Endothelial cell of umbilical vein (primary cell): Measurements from ENCODE around the gene SPARC. TPM values are rescaled to one million over a fixed set of nuclear protein-coding genes. Genes with fewer than 3 reads are reported as not detected.

Experiments
- BruUV-seq: library from RNA; stranded (reverse); fragments of 400-500 nt; replicated peaks from 2 replicates; lab custom pipeline; 2021; lab: Mats Ljungman, UMichigan
- CTCF ChIA-PET: fragments of 300-600, 350-600 bp; sonication (Branson Sonifier 250); formaldehyde crosslinking; loops from one replicate; lab custom pipeline; 2021; ENCODE audit warnings: antibody characterized with exemption, inconsistent platforms; lab: Charles Lee
- POLR2A ChIA-PET: fragments of 300-600, 350-600 bp; sonication (Branson Sonifier 250); formaldehyde crosslinking; loops from one replicate; lab custom pipeline; 2021; ENCODE audit warnings: antibody characterized with exemption, inconsistent platforms; lab: Charles Lee
- DNase-seq: peaks from one replicate; pipeline ENCODE4 v3.0.0-alpha.2; 2011; ENCODE audit warnings: low read depth, low spot score
- FAIRE-seq: peaks from 2 replicates; lab custom pipeline; 2011; peaks lifted over from hg19 to GRCh38; lab: Jason Lieb, UNC
- H2AFZ ChIP-seq: 2 replicates; pipeline ENCODE4 v1.6.0; 2012; ENCODE audit warnings: low read depth, low read length, control low read depth, inconsistent platforms
- H3K27ac ChIP-seq: 2 replicates; pipeline ENCODE4 v1.5.1; 2011; ENCODE audit warnings: low read depth, mild to moderate bottlenecking, control low read depth, low read length, moderate library complexity; ENCODE audit not compliant: insufficient read depth
- H3K27me3 ChIP-seq, 2 experiments: 2 replicates each; pipeline versions ENCODE4 v1.6.0 to v1.6.1; 2011; ENCODE audit warnings: low read length in 2 of 2, mixed read lengths in 1 of 2; ENCODE audit not compliant: control insufficient read depth in 2 of 2, insufficient read depth in 2 of 2
- H3K36me3 ChIP-seq, 2 experiments: 2 replicates in 1 of 2; 3 replicates in 1 of 2; pipeline ENCODE4 v1.5.1; 2011; ENCODE audit warnings: low read length in 2 of 2, mild to moderate bottlenecking in 1 of 2, moderate library complexity in 1 of 2; ENCODE audit not compliant: control insufficient read depth in 2 of 2, insufficient read depth in 2 of 2; ENCODE audit errors: extremely low read depth in 1 of 2
- H3K4me1 ChIP-seq: 3 replicates; pipeline ENCODE4 v1.5.1; 2011; ENCODE audit warnings: mild to moderate bottlenecking, low read length; ENCODE audit not compliant: control insufficient read depth, insufficient read depth; ENCODE audit errors: extremely low read depth
- H3K4me2 ChIP-seq: 2 replicates; pipeline ENCODE4 v1.6.1; 2011; ENCODE audit warnings: low read length, control low read depth, mixed read lengths; ENCODE audit not compliant: insufficient read depth
- H3K4me3 ChIP-seq, 3 experiments: fragments of 200-600 bp in 1 of 3; sonication (generic), shearing (Covaris generic) in 1 of 3; replicated peaks in 1 of 3; 2 replicates each; pipeline ENCODE4 v1.5.1; 2011 to 2016; ENCODE audit warnings: control low read depth in 3 of 3, low read length in 3 of 3, mild to moderate bottlenecking in 2 of 3, inconsistent platforms in 1 of 3, low read depth in 1 of 3, moderate library complexity in 1 of 3; ENCODE audit not compliant: insufficient read depth in 1 of 3
- H3K79me2 ChIP-seq: 2 replicates; pipeline ENCODE4 v1.6.0; 2012; ENCODE audit warnings: low read length, inconsistent platforms; ENCODE audit not compliant: control insufficient read depth, insufficient read depth
- H3K9ac ChIP-seq: replicated peaks from 2 replicates; pipeline ENCODE3; 2011; ENCODE audit warnings: low read length, control low read depth; ENCODE audit not compliant: insufficient read depth; ENCODE audit errors: extremely low read depth
- H3K9me1 ChIP-seq: replicated peaks from 3 replicates; pipeline ENCODE4 v1.6.0; 2011; ENCODE audit warnings: mild to moderate bottlenecking, low read length; ENCODE audit not compliant: control insufficient read depth, insufficient read depth; ENCODE audit errors: extremely low read depth
- H3K9me3 ChIP-seq: replicated peaks from 2 replicates; pipeline ENCODE4 v1.5.1; 2012; ENCODE audit warnings: low read length, inconsistent platforms; ENCODE audit not compliant: control insufficient read depth, insufficient read depth
- H4K20me1 ChIP-seq: replicated peaks from 2 replicates; pipeline ENCODE3; 2011; ENCODE audit warnings: mild to moderate bottlenecking, low read length; ENCODE audit not compliant: control insufficient read depth, insufficient read depth; ENCODE audit errors: extremely low read depth
- CTCF ChIP-seq, 2 donors: IDR thresholded peaks; 1 replicate in 1 of 2; 2 replicates in 1 of 2; pipeline ENCODE4 v1.5.1; 2011; ENCODE audit warnings: low read length in 2 of 2, mild to moderate bottlenecking in 2 of 2, moderate library complexity in 2 of 2, control low read depth in 1 of 2, inconsistent platforms in 1 of 2, low read depth in 1 of 2; ENCODE audit not compliant: insufficient read depth in 1 of 2; ENCODE audit errors: extremely low read depth in 1 of 2
- EZH2 ChIP-seq: IDR thresholded peaks from 2 replicates; pipeline ENCODE4 v1.6.1; 2012; ENCODE audit warnings: borderline replicate concordance, low read depth, mild to moderate bottlenecking, moderate library complexity, low read length, inconsistent platforms; ENCODE audit not compliant: severe bottlenecking
- FOS ChIP-seq: IDR thresholded peaks from 2 replicates; pipeline ENCODE4 v1.6.1; 2011; ENCODE audit warnings: mild to moderate bottlenecking, low read length, moderate library complexity, borderline replicate concordance; ENCODE audit not compliant: insufficient read depth
- GATA2 ChIP-seq: IDR thresholded peaks from 2 replicates; pipeline ENCODE4 v1.7.0; 2011; ENCODE audit warnings: low read depth, mild to moderate bottlenecking, moderate library complexity, mixed read lengths, low read length; ENCODE audit not compliant: insufficient read length, insufficient read depth
- JUN ChIP-seq: IDR thresholded peaks from 2 replicates; pipeline ENCODE4 v1.6.1; 2011; ENCODE audit warnings: borderline replicate concordance, low read depth; ENCODE audit not compliant: insufficient read length, insufficient read depth
- MAX ChIP-seq: IDR thresholded peaks from 2 replicates; pipeline ENCODE4 v1.6.1; 2011; ENCODE audit not compliant: insufficient read depth, insufficient read length
- MYC ChIP-seq: IDR thresholded peaks from one replicate; pipeline ENCODE4 v1.6.1; 2011; ENCODE audit warnings: mild to moderate bottlenecking, low read depth, low read length
- POLR2A ChIP-seq: IDR thresholded peaks from 2 replicates; pipeline ENCODE4 v1.6.1; 2012; ENCODE audit warnings: low read depth, mild to moderate bottlenecking, control low read depth, low read length
- POLR2AphosphoS5 ChIP-seq: IDR thresholded peaks from 2 replicates; pipeline ENCODE4 v1.6.1; 2012; ENCODE audit warnings: low read depth, mild to moderate bottlenecking, control low read depth, low read length, moderate library complexity; ENCODE audit not compliant: insufficient read depth
- dilution Hi-C: fragments of 300-500 bp; cut with MboI; formaldehyde crosslinking; loops from one replicate; pipeline ENCODE4 v1.15.0; 2019; ENCODE audit warnings: low sequenced_read_pairs; ENCODE audit not compliant: extremely low pct_ligation_motif_present
- intact Hi-C: fragments of 100-400 bp; cut with micrococcal nuclease; formaldehyde crosslinking; loops from one replicate; pipeline ENCODE4 v1.10.0; 2022
- polyA plus RNA-seq, 4 experiments: library from polyadenylated mRNA; depleted of rRNA in 3 of 4; stranded (reverse) in 3 of 4; unstranded in 1 of 4; fragments of >200 nt; gene quantifications; 2 replicates each; pipeline versions ENCODE4 v1.2.1 to v1.2.3, GENCODE V29; 2011 to 2012; ENCODE audit warnings: missing spikeins in 1 of 4
- total RNA-seq: library from RNA; stranded (reverse); gene quantifications from 2 replicates; pipeline ENCODE4 v1.2.3, GENCODE V29; 2021

SPARC gene
- total and polyA plus RNA-seq, 2 donors (not counting 3 experiments of a cell fraction or from before 2014, with no cell fraction given): 2,962 to 3,114 TPM

GRCh38 chr5:151625285-151625684 lies 61.4 kb downstream of the SPARC start:
- Histone ChIP-seq H3K27me3 (peaks cover 2 to 3% of the 10 kb centered on the region in 2 experiments), H3K79me2 (no peaks in the 10 kb centered on the region), H4K20me1 (no peaks in the 10 kb centered on the region), H3K4me3 (no peak overlapping the region), H3K9me3 (no peaks in the 10 kb centered on the region), H3K9ac (no peak overlapping the region), H3K4me2 (no peak overlapping the region), H3K9me1 (no peaks in the 10 kb centered on the region), H3K4me1 (no peaks in the 10 kb centered on the region), H3K36me3 (no peaks in the 10 kb centered on the region), H2AFZ (no peak overlapping the region), H3K27ac (no peak overlapping the region)
- dilution Hi-C loops (no loop called here), intact Hi-C loops (no loop called here)
- CTCF ChIA-PET: no interaction called here
- BruUV-seq: no TSS peak
- DNase-seq (no peak), FAIRE-seq (no peak)
- POLR2A ChIA-PET: no interaction called here
- TF ChIP-seq FOS: no peak
- no peak for TF ChIP-seq GATA2
- no peak for TF ChIP-seq CTCF (IDR thresholded peaks at IDR 0.05; ENCODE audit: extremely low read depth in 1 of 2, insufficient read depth in 1 of 2, low read depth in 1 of 2, low read length in 2 of 2)
- TF ChIP-seq POLR2AphosphoS5: no peak
- TF ChIP-seq JUN: no peak
- TF ChIP-seq MAX: no peak
- no peak for TF ChIP-seq MYC
- no peak for TF ChIP-seq EZH2
- no peak for TF ChIP-seq POLR2A
